Omental fat pad (tissue), 4 donors: Measurements from ENCODE around the gene UBE2J1. TPM values are rescaled to one million over a fixed set of nuclear protein-coding genes. Genes with fewer than 3 reads are reported as not detected.

Experiments used
- ATAC-seq: fragments of 150-250 bp; one replicate; pipeline ENCODE4 v1.9.1; 2016; ENCODE audit warnings: mild to moderate bottlenecking, moderate library complexity; ENCODE audit not compliant: low FRiP score
- DNase-seq: peaks from one replicate; pipeline ENCODE4 v3.0.0-alpha.2; 2019; ENCODE audit warnings: low spot score
- CTCF ChIP-seq, 3 donors: fragments of 450-650 bp; IDR thresholded peaks; one replicate each; pipeline ENCODE4 v1.5.1; 2016 to 2017; ENCODE audit warnings: antibody characterized with exemption in 3 of 3, mild to moderate bottlenecking in 3 of 3, moderate library complexity in 2 of 3
- total RNA-seq, 4 donors: library from RNA; depleted of rRNA; stranded (reverse); fragments of >200 nt; gene quantifications; one replicate each; pipeline ENCODE4 v1.1.0, GENCODE V29; 2016

The UBE2J1 gene
- total RNA-seq, 4 donors from 2014 or later, result 32.3 to 62.2 (median 39.8) TPM

DNA sequence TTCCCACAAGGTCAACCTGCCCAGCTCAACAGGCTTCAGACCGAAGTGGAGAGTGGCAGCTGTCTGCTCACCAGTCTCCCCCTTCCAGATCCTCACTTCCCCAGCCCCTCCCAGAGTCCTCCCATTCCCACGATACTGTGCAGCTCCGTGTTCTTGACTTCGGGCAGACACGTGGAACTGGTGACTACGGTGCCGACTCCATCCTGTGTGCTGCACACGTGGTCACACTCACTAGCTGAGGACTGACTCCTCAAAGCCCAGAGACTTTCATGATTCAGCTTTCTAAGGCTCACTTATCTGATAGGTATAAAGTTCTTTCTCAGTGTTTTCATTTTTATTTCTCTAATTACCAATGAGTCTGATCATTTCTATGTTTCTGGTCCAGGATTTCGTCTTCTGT, 69.8 kb downstream of the UBE2J1 start:
- TF ChIP-seq CTCF (IDR thresholded peaks at IDR 0.05), result no peak
- ATAC-seq (no peak), DNase-seq (no peak)

- ATAC-seq (no peak), DNase-seq (no peak)
- TF ChIP-seq CTCF (IDR thresholded peaks at IDR 0.05), result no peak
Observed at GRCh38 chr6:89281779-89282246, 70.7 kb downstream of the UBE2J1 start.

- DNase-seq, result no peak
- no peak for TF ChIP-seq CTCF (IDR thresholded peaks at IDR 0.05)
- ATAC-seq, result no peak
Observed at GRCh38 chr6:89278956-89279355, 73.6 kb downstream of the UBE2J1 start.

Other genes with a start within 250 kb of the UBE2J1 start
- 1 to 10 TPM in 2 of 4 donors, under 1 TPM in 1, not detected in 1; 0.25 to 3.4 (median 3.2) TPM for gene SRSF12, start 234.7 kb downstream of the UBE2J1 start, total RNA-seq
- gene PM20D2, start 206.7 kb downstream of the UBE2J1 start, total RNA-seq, result 10 to 100 TPM in 2 of 4 donors, 1 to 10 TPM in 2; 7.1 to 13.5 (median 10.1) TPM
- gene GABRR1, start 135.4 kb downstream of the UBE2J1 start, total RNA-seq, result not detected
- 1 to 10 TPM in 3 of 4 donors, under 1 TPM in 1; 0.50 to 2.4 (median 1.3) TPM for gene GABRR2, start 37.4 kb downstream of the UBE2J1 start, total RNA-seq
- gene RRAGD, start 59.6 kb upstream of the UBE2J1 start, total RNA-seq, result 10 to 100 TPM; 11.8 to 41.8 (median 16.5) TPM
- gene ANKRD6, start 80.4 kb upstream of the UBE2J1 start, total RNA-seq, result 10 to 100 TPM in 3 of 4 donors, 1 to 10 TPM in 1; 9.3 to 26.0 (median 12.4) TPM